Liver (tissue), 9 donors: Measurements from ENCODE around the gene USP40. TPM values are rescaled to one million over a fixed set of nuclear protein-coding genes. Genes with fewer than 3 reads are reported as not detected.

Source experiments
- DNase-seq: peaks from one replicate; pipeline ENCODE4 v3.0.0-alpha.2; 2017; ENCODE audit warnings: low spot score
- H3K27ac ChIP-seq, 2 donors: one replicate each; pipeline ENCODE4 v1.7.0; 2013; ENCODE audit warnings: inconsistent platforms in 2 of 2, low read length in 2 of 2, control low read depth in 1 of 2, low read depth in 1 of 2, mild to moderate bottlenecking in 1 of 2
- H3K27me3 ChIP-seq, 4 donors: one replicate each; pipeline versions ENCODE4 v1.6.1 to v1.7.0; 2013; ENCODE audit warnings: low read length in 3 of 4, inconsistent platforms in 1 of 4, mild to moderate bottlenecking in 1 of 4, moderate library complexity in 1 of 4; ENCODE audit not compliant: control insufficient read depth in 4 of 4, insufficient read depth in 4 of 4
- H3K36me3 ChIP-seq, 4 donors: one replicate each; pipeline versions ENCODE4 v1.6.1 to v1.7.0; 2013; ENCODE audit warnings: low read length in 3 of 4, mild to moderate bottlenecking in 3 of 4, low read depth in 1 of 4, moderate library complexity in 1 of 4; ENCODE audit not compliant: control insufficient read depth in 4 of 4, insufficient read depth in 3 of 4
- H3K4me1 ChIP-seq, 4 donors: one replicate each; pipeline versions ENCODE4 v1.6.1 to v1.7.0; 2013; ENCODE audit warnings: low read length in 3 of 4, mild to moderate bottlenecking in 3 of 4, moderate library complexity in 1 of 4; ENCODE audit not compliant: control insufficient read depth in 4 of 4, insufficient read depth in 4 of 4
- H3K4me3 ChIP-seq, 3 donors: one replicate each; pipeline versions ENCODE4 v1.6.1 to v1.7.0; 2013; ENCODE audit warnings: low read length in 3 of 3, control low read depth in 1 of 3, low read depth in 1 of 3, mild to moderate bottlenecking in 1 of 3
- H3K9ac ChIP-seq, 2 donors: one replicate each; pipeline ENCODE4 v1.7.0; 2013; ENCODE audit warnings: low read length in 2 of 2, mild to moderate bottlenecking in 2 of 2, moderate library complexity in 2 of 2, control low read depth in 1 of 2, low read depth in 1 of 2
- H3K9me3 ChIP-seq, 4 donors: one replicate each; pipeline versions ENCODE4 v1.6.1 to v1.7.0; 2013; ENCODE audit warnings: low read length in 3 of 4; ENCODE audit not compliant: control insufficient read depth in 4 of 4
- CTCF ChIP-seq: fragments of 150-350 bp; IDR thresholded peaks from 2 replicates; pipeline ENCODE4 v1.5.1; 2017; ENCODE audit warnings: improper control_type of control experiment, low read depth, low read length; ENCODE audit not compliant: missing input control
- EGR1 ChIP-seq, 2 donors: IDR thresholded peaks; 2 replicates each; pipeline ENCODE4 v1.6.1; 2016 to 2018; ENCODE audit warnings: antibody characterized with exemption in 2 of 2, low read depth in 2 of 2
- FOXA1 ChIP-seq: IDR thresholded peaks from 2 replicates; pipeline ENCODE4 v1.6.1; 2016; ENCODE audit warnings: antibody characterized with exemption
- FOXA2 ChIP-seq: IDR thresholded peaks from 2 replicates; pipeline ENCODE4 v1.6.1; 2016; ENCODE audit warnings: antibody characterized with exemption
- HNF4A ChIP-seq, 2 donors: conservative IDR thresholded peaks; 2 replicates each; pipeline ENCODE4 v1.6.1; 2016; ENCODE audit warnings: antibody characterized with exemption in 2 of 2, mild to moderate bottlenecking in 2 of 2
- HNF4G ChIP-seq: IDR thresholded peaks from 2 replicates; pipeline ENCODE4 v1.6.1; 2016; ENCODE audit warnings: antibody characterized with exemption
- NR2F2 ChIP-seq: IDR thresholded peaks from 2 replicates; pipeline ENCODE4 v1.6.1; 2016; ENCODE audit warnings: antibody characterized with exemption
- RAD21 ChIP-seq, 2 donors: IDR thresholded peaks; 2 replicates each; pipeline ENCODE4 v1.6.1; 2016; ENCODE audit warnings: antibody characterized with exemption in 2 of 2, mild to moderate bottlenecking in 2 of 2
- RXRA ChIP-seq, 2 donors: IDR thresholded peaks; 2 replicates each; pipeline ENCODE4 v1.6.1; 2017 to 2018; ENCODE audit warnings: antibody characterized with exemption in 2 of 2, mild to moderate bottlenecking in 1 of 2
- SP1 ChIP-seq: IDR thresholded peaks from 2 replicates; pipeline ENCODE4 v1.6.1; 2018; ENCODE audit warnings: antibody characterized with exemption, mild to moderate bottlenecking
- TAF1 ChIP-seq: conservative IDR thresholded peaks from 2 replicates; pipeline ENCODE4 v1.6.1; 2016; ENCODE audit warnings: antibody characterized with exemption, mild to moderate bottlenecking
- ZBTB33 ChIP-seq: IDR thresholded peaks from 2 replicates; pipeline ENCODE4 v1.6.1; 2016; ENCODE audit warnings: antibody characterized with exemption
- WGBS: extraction: QIAGEN DNeasy Blood & Tissue Kit; methylation state at CpG from one replicate; pipeline ENCODE4 v1.1.7; 2013; 5-methylcytosine and 5-hydroxymethylcytosine counted together
- polyA plus RNA-seq, 2 donors: library from polyadenylated mRNA; stranded (reverse) in 1 of 2; unstranded in 1 of 2; fragments of 200-250 nt in 1 of 2; fragments of >200 nt in 1 of 2; fragmentation: Nextera tagmentation in 1 of 2; extraction: Ambion mirVana in 1 of 2; gene quantifications; one replicate each; pipeline versions ENCODE4 v1.2.1 to v1.2.3, GENCODE V29; 2013 to 2015
- total RNA-seq, 2 donors: library from RNA; depleted of rRNA; stranded (reverse); fragments of >200 nt; gene quantifications; one replicate each; pipeline ENCODE4 v1.2.3, GENCODE V29; 2014
- TF ChIP-seq, protein P1 (sequence below): IDR thresholded peaks from 2 replicates; pipeline ENCODE4 v1.6.1; 2016; ENCODE audit warnings: antibody characterized with exemption, mild to moderate bottlenecking
- donor health status: healthy.
- donor health status: healthy.
- donor health status: healthy.
- donor health status: healthy.
- donor health status: healthy.

Gene USP40
- total and polyA plus RNA-seq, 4 donors = 12.0 to 29.0 (median 17.1) TPM

- peaks cover 6 to 64% (median 36%) of the 10 kb centered on the region in 4 donors for H3K36me3 ChIP-seq
- H3K9me3 ChIP-seq = no peaks in the 10 kb centered on the region
- 84% methylated on average over 11 of the region's 11 CpGs for WGBS
- no peak for DNase-seq
- H3K27me3 ChIP-seq = no peaks in the 10 kb centered on the region
- no peak overlapping the region for H3K9ac ChIP-seq
- H3K4me1 ChIP-seq = no peaks in the 10 kb centered on the region
- TF ChIP-seq CTCF (no peak), RAD21 (IDR thresholded peaks at IDR 0.05) (peak in 1 of 2 donors; percentile 35)
- H3K27ac ChIP-seq = no peak overlapping the region
- no peak overlapping the region for H3K4me3 ChIP-seq
Observed at GRCh38 chr2:233448220-233448559, 118.4 kb downstream of the USP40 start.

DNA sequence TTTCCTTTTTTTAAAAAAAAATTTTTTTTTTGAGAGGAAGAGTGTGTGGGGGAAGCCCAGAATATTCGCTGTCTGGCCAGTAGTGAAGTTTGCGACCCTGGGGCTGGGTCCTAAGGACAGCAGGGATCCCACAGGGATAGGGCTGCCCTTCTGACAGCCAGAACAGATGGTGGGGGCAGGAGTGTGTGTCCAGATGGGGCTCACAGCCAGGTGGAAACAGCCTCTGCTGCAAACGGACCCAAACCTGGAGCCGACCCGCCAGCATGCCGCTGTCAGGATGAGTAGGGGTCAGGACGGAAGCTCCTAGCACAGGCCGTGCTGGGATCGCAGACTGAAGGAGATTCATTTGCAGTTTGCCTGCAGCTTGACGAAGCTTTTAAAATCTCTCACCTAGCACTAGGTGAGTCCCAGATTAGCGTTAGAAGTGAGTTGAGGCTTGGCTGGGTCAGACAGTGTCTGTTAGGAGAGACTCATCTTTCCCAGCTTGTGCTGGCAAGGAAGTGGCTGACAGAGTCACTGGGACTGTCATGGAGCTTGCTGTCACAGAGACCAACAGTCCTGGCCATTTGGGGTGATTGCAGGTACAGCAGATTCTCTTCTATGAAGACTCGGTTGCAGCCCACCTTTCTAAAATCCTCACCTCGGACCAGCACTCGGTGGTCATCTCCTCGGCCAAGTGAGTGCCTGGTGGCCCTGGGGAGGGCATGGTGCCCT lies 118.9 kb downstream of the USP40 start:
- no peaks in the 10 kb centered on the region for H3K4me1 ChIP-seq
- H3K9ac ChIP-seq = no peak overlapping the region
- no peak for TF ChIP-seq EGR1 (IDR thresholded peaks at IDR 0.05; ENCODE audit: low read depth in 2 of 2)
- H3K9me3 ChIP-seq = no peaks in the 10 kb centered on the region
- peaks cover 5 to 61% (median 35%) of the 10 kb centered on the region in 4 donors for H3K36me3 ChIP-seq
- 97% methylated on average over 15 of the region's 15 CpGs for WGBS
- H3K27ac ChIP-seq = no peak overlapping the region
- H3K4me3 ChIP-seq = no peak overlapping the region
- no peaks in the 10 kb centered on the region for H3K27me3 ChIP-seq
- no peak for DNase-seq

- no peak overlapping the region for H3K4me3 ChIP-seq
- TF ChIP-seq NR2F2 = no peak
- no peak for TF ChIP-seq HNF4A (conservative IDR thresholded peaks at IDR 0.05)
- TF ChIP-seq FOXA2 = no peak
- TF ChIP-seq RAD21 (IDR thresholded peaks at IDR 0.05) = no peak
- no peak for TF ChIP-seq CTCF
- no peak for TF ChIP-seq ZBTB33
- TF ChIP-seq HNF4G = no peak
- TF ChIP-seq, protein P1, sequence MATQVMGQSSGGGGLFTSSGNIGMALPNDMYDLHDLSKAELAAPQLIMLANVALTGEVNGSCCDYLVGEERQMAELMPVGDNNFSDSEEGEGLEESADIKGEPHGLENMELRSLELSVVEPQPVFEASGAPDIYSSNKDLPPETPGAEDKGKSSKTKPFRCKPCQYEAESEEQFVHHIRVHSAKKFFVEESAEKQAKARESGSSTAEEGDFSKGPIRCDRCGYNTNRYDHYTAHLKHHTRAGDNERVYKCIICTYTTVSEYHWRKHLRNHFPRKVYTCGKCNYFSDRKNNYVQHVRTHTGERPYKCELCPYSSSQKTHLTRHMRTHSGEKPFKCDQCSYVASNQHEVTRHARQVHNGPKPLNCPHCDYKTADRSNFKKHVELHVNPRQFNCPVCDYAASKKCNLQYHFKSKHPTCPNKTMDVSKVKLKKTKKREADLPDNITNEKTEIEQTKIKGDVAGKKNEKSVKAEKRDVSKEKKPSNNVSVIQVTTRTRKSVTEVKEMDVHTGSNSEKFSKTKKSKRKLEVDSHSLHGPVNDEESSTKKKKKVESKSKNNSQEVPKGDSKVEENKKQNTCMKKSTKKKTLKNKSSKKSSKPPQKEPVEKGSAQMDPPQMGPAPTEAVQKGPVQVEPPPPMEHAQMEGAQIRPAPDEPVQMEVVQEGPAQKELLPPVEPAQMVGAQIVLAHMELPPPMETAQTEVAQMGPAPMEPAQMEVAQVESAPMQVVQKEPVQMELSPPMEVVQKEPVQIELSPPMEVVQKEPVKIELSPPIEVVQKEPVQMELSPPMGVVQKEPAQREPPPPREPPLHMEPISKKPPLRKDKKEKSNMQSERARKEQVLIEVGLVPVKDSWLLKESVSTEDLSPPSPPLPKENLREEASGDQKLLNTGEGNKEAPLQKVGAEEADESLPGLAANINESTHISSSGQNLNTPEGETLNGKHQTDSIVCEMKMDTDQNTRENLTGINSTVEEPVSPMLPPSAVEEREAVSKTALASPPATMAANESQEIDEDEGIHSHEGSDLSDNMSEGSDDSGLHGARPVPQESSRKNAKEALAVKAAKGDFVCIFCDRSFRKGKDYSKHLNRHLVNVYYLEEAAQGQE = no peak
- TF ChIP-seq TAF1 = no peak
- TF ChIP-seq RXRA (IDR thresholded peaks at IDR 0.05) = no peak
- no peak for TF ChIP-seq FOXA1
- TF ChIP-seq EGR1 (IDR thresholded peaks at IDR 0.05; ENCODE audit: low read depth in 2 of 2) = no peak
- no peak for TF ChIP-seq SP1
- H3K9ac ChIP-seq = no peak overlapping the region
- no peak for DNase-seq
- 95% methylated on average over 37 of the region's 37 CpGs for WGBS
- no peaks in the 10 kb centered on the region for H3K9me3 ChIP-seq
- H3K36me3 ChIP-seq = peaks cover 5 to 58% (median 27%) of the 10 kb centered on the region in 4 donors
- H3K4me1 ChIP-seq = no peaks in the 10 kb centered on the region
- H3K27me3 ChIP-seq = no peaks in the 10 kb centered on the region
- H3K27ac ChIP-seq = no peak overlapping the region
Observed at GRCh38 chr2:233446606-233447305, 119.8 kb downstream of the USP40 start.
